ENCODE data around the gene LSAMP. TPM values are rescaled to one million over a fixed set of nuclear protein-coding genes. Genes with fewer than 3 reads are reported as not detected.

LSAMP gene
- total RNA-seq, 2 donors from 2014 or later, result 1.7 to 2.1 TPM

- H3K4me1 ChIP-seq, result no peaks in the 10 kb centered on the region
- H3K27ac ChIP-seq, result no peak overlapping the region
- H3K36me3 ChIP-seq, result no peaks in the 10 kb centered on the region
- TF ChIP-seq, protein P1, sequence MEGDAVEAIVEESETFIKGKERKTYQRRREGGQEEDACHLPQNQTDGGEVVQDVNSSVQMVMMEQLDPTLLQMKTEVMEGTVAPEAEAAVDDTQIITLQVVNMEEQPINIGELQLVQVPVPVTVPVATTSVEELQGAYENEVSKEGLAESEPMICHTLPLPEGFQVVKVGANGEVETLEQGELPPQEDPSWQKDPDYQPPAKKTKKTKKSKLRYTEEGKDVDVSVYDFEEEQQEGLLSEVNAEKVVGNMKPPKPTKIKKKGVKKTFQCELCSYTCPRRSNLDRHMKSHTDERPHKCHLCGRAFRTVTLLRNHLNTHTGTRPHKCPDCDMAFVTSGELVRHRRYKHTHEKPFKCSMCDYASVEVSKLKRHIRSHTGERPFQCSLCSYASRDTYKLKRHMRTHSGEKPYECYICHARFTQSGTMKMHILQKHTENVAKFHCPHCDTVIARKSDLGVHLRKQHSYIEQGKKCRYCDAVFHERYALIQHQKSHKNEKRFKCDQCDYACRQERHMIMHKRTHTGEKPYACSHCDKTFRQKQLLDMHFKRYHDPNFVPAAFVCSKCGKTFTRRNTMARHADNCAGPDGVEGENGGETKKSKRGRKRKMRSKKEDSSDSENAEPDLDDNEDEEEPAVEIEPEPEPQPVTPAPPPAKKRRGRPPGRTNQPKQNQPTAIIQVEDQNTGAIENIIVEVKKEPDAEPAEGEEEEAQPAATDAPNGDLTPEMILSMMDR (IDR thresholded peaks at IDR 0.05), result no peak
- DNase-seq (ENCODE audit: low spot score), result no peak
- H3K9me3 ChIP-seq, result no peaks in the 10 kb centered on the region
- no peak overlapping the region for H3K4me3 ChIP-seq
- H3K27me3 ChIP-seq, result no peaks in the 10 kb centered on the region
Observed at GRCh38 chr3:116316771-116317170, 128.5 kb downstream of the LSAMP start.

DNA sequence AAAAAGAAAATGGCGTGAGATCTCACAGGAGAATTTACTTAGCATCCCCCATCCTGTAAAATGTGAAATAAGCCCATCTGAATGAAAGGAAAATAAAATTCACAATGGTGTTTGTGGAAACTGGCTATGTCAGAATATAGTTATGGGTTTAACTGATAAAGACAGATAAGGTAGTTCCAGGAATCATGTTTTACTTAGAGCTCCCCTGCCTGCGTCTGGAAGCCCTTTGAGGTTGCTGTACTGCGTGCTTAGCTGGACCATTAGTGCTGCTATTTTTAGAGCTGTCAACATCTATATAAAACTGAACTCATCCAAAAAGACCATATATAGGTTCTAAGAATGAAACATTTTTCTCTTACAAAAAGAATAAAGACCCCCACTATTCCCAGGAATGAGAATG is 130.8 kb downstream of the LSAMP start:
- TF ChIP-seq, protein P1 (IDR thresholded peaks at IDR 0.05), result no peak
- no peaks in the 10 kb centered on the region for H3K27me3 ChIP-seq
- no peaks in the 10 kb centered on the region for H3K36me3 ChIP-seq
- H3K27ac ChIP-seq, result no peak overlapping the region
- no peaks in the 10 kb centered on the region for H3K9me3 ChIP-seq
- H3K4me3 ChIP-seq, result no peak overlapping the region
- no peaks in the 10 kb centered on the region for H3K4me1 ChIP-seq
- DNase-seq (ENCODE audit: low spot score), result no peak

DNA sequence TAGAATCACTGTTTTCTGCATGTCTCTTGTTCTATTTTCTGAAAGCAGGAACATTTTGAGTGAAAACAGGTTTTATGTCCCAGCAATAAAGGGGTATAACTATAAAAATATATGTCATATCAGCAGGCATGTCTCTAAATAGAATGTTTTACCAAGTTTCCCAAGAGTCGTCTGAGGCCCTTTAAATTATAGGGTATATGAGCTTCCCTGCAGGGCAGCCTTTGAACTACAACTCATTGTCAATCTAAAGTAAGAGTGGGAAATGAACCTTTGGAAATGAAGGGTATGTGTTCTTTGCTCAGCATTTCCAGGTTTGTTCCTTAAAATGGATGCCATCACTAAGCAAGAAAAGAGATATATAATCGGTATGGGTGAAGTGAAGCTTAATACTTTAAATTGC is 138.6 kb downstream of the LSAMP start:
- Histone ChIP-seq H3K4me3 (no peak overlapping the region), H3K27me3 (no peaks in the 10 kb centered on the region), H3K36me3 (no peaks in the 10 kb centered on the region), H3K4me1 (no peaks in the 10 kb centered on the region), H3K9me3 (no peaks in the 10 kb centered on the region), H3K27ac (no peak overlapping the region)
- TF ChIP-seq, protein P1 (IDR thresholded peaks at IDR 0.05), result no peak
- DNase-seq (ENCODE audit: low spot score), result no peak

GRCh38 chr3:116306149-116306548 is 139.1 kb downstream of the LSAMP start:
- Histone ChIP-seq H3K4me1 (no peaks in the 10 kb centered on the region), H3K27ac (no peak overlapping the region), H3K9me3 (no peaks in the 10 kb centered on the region), H3K4me3 (no peak overlapping the region), H3K36me3 (no peaks in the 10 kb centered on the region), H3K27me3 (no peaks in the 10 kb centered on the region)
- TF ChIP-seq, protein P1 (IDR thresholded peaks at IDR 0.05), result no peak
- no peak for DNase-seq (ENCODE audit: low spot score)

DNA sequence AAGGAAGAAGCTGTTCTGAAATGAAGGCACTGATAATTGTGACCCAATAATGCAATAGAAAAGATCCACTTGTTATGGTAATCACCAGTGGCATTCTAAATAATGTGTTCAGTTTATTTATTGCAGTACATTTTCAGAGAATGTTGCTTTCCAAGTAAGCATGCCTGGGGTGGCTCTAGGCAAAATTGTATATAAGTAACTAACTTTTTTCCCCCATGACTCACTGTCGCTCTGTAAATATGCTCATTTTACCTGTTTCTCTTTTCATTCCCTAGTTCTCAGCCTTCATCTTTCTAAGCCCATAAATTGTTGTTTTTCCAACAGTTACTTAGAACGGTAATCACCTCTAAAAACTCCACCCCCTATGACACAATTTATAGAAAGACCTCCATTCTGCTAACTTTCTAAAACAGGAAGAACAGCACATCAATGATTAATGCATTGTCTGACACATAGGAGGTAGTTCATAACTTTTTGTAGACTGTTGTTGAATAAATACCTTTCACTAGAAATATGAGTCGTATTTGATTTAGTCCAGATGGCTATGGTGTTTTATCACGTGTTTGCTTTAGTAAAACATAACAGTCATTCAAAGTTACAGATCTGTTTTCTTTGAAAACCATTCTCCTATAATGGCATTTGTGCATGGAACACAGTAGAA is 143.1 kb downstream of the LSAMP start:
- Histone ChIP-seq H3K27me3 (no peaks in the 10 kb centered on the region), H3K36me3 (no peaks in the 10 kb centered on the region), H3K27ac (no peak overlapping the region), H3K9me3 (no peaks in the 10 kb centered on the region), H3K4me3 (no peak overlapping the region), H3K4me1 (no peaks in the 10 kb centered on the region)
- TF ChIP-seq, protein P1 (IDR thresholded peaks at IDR 0.05), result no peak
- DNase-seq (ENCODE audit: low spot score), result no peak

DNA sequence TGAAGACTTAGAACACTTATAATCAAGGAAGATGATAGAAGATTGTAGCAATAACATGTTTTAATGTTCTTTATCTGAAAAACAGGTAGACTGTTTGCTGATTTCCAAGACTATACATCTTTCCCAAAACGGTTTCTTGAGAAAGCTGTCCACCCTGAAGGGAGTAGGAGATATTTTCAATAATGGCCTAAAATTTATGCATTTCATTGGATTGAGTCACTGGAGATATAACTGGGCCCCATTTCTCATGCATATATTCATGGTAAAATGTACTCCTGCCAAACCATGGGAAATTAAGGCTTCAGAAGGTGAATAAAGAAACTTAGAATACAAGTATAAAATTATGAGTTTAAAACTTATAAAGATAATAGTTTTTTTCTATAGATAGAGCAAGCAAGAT is 143.9 kb downstream of the LSAMP start:
- no peak overlapping the region for H3K4me3 ChIP-seq
- no peaks in the 10 kb centered on the region for H3K9me3 ChIP-seq
- no peaks in the 10 kb centered on the region for H3K4me1 ChIP-seq
- H3K36me3 ChIP-seq, result no peaks in the 10 kb centered on the region
- H3K27me3 ChIP-seq, result no peaks in the 10 kb centered on the region
- no peak overlapping the region for H3K27ac ChIP-seq
- DNase-seq (ENCODE audit: low spot score), result no peak
- TF ChIP-seq, protein P1 (IDR thresholded peaks at IDR 0.05), result no peak

Measured in right atrium auricular region (tissue), 2 donors.